Suppressor macrophage (primary cell): Measurements from ENCODE around the gene RPS27A.
"Not testable (repeated sequence)": the region's sequence is repeated elsewhere in the genome, so short reads cannot be mapped to it uniquely, and the experiment has no call there.

Experiments used
- DNase-seq, 4 experiments: peaks; one replicate each; pipeline ENCODE4 v3.0.0-alpha.2; 2020 to 2022
- total RNA-seq, 17 experiments: gene quantifications; one replicate each; lab custom pipeline; 2026; ENCODE audit warnings: mixed read lengths in 6 of 17, inconsistent platforms in 3 of 17; lab: John Stamatoyannopoulos, UW

The RPS27A gene
- total RNA-seq, result 154 to 312 (median 249) reads per million in 17 experiments

DNA sequence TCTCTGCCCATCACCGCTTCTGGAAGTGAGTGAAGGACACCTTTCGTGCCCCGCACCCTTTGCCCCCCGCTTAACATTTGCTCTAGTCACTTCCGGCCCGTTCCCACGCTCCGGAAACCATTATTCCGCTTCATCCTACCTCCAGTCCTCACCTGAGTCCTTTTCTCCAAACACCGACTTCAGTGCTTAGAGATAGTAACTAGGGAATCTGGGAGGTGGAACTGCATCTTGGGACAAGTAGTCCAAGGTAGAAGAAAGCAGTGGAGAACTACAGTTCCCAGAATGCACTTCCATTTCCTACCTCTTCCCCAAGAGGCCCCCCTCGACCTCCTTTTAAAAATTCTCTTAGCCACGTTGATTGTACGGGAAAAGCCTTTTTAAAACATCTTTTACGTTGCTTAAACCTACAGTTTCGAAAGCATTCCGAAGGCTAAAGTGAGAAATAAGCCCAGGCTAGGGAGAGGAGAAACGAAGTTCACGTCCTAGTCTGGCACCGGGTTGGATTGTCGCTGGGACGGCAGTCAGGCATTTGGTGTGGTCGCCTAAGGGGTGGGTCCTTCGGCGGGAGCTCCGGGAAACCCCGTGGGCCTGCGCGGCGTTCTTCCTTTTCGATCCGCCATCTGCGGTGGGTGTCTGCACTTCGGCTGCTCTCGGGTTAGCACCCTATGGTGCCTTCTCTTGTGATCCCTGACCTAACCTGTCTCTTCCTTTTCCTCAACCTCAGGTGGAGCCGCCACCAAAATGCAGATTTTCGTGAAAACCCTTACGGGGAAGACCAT lies at the start of gene RPS27A, which contains the start of gene CLHC1:
RPS27A (plus strand) TSS at position 605 of the 779 bp plus-strand sequence; CDS start at position 742, 137 bp downstream.
CLHC1 (minus strand) TSS at position 210 of the 779 bp plus-strand sequence. CDS start 9,882 bp downstream, outside the sequence.
- peak; percentile 93 to 95 (median 94) for DNase-seq

DNA sequence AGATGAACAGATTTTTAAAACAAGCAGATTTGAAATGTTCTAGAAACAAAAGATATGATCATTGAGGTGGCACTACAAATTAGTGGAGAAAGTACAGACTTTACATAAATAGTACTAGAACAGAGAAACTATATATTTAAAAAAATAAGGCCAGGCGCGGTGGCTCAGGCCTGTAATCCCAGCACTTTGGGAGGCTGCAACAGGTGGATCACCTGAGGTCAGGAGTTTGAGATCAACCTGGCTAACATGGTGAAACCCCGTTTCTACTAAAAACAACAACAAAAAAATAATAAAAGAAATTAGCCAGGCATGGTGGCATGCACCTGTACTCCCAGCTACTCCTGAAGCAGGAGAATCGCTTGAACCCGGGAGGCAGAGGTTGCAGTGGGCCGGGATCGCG lies 45.7 kb upstream of the RPS27A start:
- not testable (repeated sequence) for DNase-seq

DNA sequence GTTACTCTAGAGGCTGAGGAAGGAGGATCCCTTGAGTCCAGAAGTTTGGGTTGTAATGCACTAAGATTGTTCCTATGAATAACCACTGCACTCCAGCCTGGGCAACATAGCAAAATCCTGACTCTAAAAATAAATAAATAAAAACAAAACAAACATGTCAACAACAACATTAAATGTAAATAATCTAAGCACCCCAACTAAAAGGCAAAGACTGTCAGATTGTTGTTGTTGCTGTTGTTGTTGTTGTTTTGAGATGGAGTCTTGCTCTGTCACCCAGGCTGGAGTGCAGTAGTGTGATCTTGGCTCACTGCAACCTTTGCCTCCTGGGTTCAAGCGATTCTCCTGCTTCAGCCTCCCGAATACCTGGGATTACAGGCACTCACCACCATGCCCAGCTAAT lies 40.6 kb upstream of the RPS27A start:
- not testable (repeated sequence) for DNase-seq

DNA sequence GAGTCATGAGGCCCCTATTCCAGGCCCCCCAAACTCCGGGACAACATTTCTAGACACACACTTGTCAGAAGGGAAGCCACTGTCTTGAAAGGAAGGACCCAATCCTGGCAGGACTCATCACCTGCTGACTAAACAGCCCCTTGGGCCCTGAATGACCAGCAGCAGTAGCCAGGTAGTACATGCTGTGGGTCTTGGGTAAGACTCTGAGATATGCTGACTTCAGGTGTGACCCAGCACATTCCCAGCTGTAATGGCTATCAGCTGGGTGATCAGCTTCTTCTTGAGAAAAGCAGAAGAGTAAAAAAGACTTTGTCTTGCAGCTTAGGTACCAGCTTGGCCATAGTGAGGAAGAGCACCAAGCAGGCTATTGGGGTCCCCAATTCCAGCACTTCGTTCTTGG lies 36.0 kb upstream of the RPS27A start:
- DNase-seq, result no peak

DNA sequence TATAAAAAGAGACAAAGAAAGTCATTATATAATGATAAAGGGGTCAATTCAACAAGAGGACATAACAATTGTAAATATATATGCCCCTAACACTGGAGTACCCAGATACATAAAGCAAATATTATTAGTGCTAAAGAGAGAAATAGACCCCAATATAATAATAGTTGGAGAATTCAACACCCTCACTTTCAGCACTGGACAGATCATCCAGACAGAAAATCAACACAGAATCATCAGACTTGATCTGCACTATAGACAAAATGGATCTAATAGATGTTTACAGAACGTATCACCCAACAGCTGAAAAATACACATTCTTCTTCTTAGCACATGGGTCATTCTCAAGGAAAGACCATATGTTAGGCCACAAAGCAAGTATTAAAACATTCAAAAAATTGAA lies 32.1 kb upstream of the RPS27A start:
- DNase-seq, result no peak

DNA sequence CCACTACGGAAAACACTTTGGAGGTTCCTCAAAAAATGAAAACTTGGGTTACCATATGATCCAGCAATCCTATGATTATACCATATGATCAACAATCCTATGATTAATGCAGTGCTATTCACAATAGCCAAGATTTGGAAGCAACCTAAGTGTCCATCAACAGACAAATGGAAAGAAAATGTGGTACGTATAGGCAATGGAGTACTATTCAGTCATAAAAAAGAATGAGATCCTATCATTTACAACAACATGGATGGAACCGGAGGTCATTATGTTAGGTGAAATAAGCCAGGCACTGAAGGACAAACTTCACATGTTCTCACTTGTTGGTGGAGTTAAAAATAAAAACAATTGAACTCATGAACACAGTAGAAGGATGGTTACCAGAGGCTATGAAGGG lies 28.0 kb upstream of the RPS27A start:
- no peak for DNase-seq

DNA sequence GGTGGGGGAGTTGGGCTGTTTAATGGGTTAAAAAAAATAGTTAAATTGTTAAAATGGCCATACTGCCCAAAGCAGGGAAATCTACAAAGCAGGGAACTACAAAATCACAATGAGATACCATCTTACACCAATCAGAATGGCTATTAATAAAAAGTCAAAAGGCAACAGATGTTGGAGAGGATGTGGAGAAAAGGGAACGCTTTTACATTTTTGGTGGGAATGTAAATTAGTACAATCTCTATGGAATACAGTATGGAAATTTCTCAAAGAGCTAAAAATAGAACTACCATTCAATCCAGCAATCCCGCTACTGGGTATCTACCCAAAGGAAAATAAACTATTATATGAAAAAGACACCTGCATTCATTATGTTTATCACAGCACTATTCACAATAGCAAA lies 27.5 kb upstream of the RPS27A start:
- no peak for DNase-seq

DNA sequence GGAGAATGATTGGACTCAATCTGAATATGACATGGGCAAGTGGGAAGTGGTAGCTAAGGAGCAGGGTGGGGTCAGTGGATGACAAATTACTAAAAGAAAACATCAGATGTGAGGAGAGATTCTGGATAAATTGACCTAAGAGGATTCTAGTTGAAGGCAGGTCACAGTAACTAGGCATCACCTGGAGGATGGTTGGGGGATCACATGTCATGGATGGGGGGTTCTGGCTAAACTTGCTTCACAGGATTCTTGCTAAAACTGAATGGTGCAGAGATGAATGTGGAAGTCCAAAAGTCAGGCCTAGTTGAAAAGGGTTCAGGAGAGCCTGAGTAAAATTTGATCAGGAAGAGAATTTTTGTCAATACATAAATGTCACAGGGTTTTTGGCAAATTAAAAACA lies 18.7 kb upstream of the RPS27A start:
- DNase-seq, result no peak

DNA sequence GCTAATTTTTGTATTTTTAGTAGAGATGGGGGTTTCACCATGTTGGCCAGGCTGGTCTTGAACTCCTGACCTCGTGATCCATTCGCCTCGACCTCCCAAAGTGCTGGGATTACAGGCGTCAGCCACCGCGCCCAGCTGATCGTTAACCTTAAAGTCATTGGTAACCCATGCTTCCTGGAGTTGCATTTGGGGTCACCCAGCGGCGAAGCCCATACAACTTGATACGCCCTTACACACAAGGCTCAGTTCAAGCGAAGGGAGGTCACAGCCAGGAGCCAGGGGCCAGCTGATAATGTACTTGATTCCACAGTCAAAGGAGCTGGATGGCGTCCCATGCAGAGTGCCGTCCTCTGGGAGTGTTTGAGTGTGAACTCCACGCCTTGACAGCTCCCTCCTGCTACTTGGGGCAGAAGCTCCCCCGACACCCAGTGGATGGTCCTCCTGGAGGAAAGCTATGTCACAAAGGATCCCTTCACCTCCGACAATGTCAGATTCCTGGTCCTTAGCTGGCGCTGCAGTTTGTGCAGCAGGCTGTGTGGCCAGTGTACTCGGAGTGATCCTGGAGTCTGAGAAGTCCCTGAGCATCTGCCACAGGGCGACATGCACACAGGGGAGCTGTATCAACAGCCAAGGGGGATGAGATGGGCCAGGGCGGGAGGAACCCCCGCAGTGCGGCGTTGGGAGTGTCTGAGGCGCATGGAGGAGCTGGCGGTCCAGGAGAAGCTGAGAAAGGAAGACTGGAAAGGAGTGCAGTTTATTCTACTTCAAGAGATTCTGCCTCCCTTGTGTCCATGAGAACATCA lies 8.3 kb upstream of the RPS27A start:
- DNase-seq, result no peak

DNA sequence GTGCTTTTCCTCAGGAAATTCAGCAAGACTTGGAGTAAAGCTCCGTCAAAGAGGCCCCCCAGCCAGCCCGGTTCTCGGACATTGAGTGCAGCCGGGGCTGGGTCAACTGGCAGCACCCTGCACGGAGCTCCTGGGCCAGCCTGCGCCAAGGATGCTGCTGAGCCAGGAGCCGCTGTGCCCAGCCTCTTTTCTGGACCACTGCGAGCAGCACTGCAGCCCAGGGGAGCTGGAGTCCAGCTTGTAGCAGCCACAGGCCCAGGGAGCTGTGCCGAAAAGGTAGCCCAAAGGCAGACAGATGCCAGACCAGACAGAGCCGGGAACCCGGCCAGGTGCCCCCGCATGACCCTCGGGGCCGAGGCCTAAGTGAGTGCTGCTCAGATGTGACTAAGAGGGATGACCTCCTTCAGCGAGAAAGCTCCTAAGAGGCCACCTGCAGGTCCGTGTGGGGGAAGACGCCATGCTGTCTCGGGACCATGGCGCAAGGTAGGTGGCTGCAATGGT lies 7.7 kb upstream of the RPS27A start:
- no peak for DNase-seq

DNA sequence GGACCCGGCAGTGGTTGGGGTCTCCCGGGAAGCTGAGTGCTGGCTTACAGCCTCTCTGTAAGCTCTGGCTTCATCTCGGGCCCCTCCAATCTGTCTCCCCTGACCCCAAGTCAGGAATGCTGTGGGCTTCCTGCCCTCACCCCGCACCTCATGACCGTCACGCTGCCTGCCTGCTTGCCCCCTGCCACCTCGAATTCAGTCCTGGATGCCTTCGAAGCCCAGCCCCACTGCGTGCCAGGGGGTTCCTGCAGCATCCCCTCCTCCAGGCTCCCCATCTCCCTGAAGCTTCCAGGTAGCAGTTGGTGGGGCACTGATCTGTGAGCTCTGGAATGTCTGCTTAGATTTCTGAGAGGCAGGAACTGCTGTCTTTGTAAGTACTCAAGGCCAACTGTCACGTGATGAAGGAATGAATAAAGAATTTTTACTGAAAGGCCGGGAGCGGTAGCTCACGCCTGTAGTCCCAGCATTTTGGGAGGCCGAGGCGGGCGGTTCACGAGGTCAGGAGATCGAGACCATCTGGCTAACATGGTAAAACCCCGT lies 6.9 kb upstream of the RPS27A start:
- no peak for DNase-seq

DNA sequence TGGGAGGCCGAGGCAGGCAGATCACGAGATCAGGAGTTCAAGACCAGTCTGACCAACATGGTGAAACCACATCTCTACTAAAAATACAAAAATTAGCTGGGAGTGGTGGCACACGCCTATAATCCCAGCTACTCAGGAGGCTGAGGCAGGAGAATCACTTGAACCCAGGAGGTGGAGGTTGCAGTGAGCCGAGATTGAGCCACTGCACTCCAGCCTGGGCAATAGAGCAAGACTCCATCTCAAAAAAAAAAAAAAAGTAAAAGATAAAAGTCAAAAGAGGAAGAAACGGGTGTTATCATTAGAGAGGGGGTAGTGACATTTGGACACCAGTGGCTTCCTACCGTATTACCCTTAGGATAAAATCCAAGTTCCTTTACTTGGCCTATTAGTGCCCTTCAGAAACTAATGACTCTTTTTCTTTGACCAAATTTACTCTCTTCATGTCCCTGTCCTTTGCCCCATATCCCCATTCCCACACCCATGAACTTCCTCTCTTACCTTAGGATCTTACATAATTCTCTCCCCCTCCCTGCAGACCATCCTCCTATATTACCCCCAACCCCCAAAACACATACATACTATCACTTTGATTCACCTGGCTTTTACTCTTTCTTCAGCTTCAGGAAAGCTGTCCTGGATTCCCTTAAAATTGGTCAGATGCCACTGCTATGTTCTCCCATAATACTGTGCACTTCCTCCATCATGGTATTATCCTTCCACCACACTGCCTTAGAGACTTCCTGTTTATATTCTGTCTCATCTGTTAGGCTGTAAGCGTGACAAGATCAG lies 4.9 kb upstream of the RPS27A start:
- peak; percentile 55 to 85 (median 70) for DNase-seq

DNA sequence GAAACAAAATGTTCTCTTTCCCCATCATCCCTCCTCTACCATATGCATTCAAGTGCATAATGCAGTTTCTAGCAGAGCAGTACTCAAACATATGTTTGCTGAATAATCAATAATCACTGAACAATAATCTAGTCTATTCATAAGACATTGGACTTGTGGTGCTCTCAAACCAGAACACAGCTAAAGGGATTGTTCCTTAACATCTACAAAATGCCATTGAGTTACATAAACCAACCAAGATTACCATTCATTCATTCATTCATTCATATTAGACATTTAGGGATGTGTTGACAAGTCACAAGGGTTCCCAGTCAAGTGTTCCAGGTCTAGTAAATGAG lies 4.3 kb upstream of the RPS27A start:
- no peak for DNase-seq

DNA sequence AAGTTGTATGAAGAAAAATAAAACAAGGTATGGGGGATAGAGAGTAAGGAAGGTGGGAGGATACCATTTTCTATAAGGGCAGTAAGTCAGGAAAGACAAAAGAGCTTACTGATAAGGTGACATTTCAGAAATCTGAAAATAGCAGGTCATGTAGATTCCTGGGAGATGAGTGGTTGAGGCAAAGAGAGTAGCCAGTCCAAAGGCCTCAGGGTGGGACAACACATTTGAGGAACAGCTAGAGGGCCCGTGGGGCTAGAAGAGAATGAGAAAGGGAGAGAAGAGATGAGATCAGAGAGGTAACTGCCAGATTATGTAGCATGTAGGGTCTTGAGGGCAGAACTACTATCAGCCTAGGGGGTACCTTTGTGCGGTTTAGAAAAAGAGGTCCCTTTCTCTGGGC lies 3.3 kb upstream of the RPS27A start:
- no peak for DNase-seq

DNA sequence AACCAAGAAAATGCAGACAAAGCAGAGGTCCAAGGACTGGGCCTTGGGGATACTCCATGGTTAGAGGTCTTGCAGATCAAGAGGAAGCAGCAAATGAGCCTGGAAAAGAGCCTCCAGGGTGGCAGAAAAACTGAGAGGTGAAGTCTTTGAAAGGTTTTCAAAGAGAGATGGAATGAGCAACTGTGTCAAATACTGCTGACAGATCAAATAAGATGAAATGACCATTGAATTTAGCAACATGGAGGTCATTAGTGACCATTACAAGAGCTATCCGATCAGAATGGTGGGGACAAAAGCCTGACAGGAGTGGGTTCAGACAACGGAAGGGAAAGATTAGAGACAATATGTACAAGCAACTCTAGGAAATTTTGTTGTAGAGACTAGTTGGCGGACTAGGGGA lies 1.9 kb upstream of the RPS27A start:
- DNase-seq, result no peak

DNA sequence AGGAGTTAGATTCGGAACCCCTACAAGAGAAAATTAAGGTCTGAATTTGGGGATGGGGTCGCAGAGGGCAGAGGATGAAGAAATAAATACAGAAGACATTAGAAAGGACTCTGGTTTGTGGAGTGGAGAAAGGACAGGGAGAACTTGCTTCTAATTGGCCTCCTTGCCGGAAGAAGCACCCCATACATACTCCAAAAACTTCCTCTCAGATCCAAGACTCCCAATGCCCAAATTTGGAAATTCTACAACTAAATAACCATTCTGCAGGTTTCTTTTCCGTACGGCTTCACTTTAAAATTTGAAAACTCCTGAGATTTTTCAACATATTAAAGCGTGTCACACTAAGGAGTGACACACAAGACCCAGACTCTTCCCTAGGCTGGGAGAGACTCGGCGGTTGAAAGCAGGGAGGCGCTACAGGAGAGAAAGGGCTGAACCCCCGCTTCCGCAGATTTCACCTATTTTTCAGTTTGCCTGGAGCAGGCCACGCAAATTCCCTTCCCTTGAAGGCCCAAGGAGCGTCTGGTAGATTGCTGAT lies 873 bp upstream of the RPS27A start:
- DNase-seq, result peak; percentile 9 to 45 (median 32)

DNA sequence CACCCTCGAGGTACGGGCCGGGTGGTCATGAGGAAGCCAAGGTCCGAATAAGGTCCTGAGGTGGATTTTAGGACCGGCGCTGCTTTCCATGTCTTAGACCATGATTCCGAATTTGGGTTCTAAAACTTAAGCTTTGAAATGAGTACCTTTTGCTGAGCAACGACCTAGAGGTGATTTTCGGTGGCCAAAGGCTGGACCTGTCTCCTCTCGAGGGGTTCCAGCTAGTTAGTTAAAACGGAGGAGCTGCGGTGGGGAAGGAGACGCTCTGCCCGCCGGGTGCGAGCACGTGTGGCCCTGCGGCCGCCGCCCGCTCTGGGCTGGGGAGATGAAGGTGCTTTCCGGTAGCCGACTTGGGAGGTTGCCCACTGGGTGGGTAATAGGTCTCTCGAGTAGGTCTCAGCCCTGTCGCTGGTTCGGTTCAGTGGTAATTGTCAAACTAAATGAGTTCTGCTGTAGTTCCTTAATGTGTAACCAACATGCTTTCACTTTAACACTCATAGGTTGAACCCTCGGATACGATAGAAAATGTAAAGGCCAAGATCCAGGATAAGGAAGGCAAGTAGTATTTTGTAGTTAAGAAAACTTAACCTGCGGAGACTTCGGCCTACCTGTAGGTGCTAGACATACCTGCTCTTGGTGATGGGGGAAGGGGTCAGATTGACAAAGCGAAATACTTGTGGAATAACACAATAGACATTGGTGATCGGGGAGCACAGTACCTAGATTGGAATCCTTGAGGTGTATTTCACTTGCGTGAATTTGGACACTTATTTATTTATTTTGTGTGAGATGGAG lies 572 bp downstream of the RPS27A start:
- peak; percentile 13 to 55 (median 33) for DNase-seq

DNA sequence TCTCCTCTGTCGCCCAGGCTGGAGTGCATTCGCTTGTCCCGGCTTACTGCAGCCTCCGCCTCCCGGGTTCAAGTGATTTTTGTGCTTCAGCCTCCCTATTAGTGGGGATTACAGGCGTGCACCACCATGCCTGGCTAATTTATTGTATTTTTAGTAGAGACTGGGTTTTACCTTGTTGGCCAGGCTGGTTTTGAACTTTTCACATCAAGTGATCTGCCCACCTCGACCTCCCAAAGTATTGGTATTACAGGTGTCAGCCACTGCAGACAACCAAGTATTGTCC lies 1.1 kb downstream of the RPS27A start:
- DNase-seq, result no peak

DNA sequence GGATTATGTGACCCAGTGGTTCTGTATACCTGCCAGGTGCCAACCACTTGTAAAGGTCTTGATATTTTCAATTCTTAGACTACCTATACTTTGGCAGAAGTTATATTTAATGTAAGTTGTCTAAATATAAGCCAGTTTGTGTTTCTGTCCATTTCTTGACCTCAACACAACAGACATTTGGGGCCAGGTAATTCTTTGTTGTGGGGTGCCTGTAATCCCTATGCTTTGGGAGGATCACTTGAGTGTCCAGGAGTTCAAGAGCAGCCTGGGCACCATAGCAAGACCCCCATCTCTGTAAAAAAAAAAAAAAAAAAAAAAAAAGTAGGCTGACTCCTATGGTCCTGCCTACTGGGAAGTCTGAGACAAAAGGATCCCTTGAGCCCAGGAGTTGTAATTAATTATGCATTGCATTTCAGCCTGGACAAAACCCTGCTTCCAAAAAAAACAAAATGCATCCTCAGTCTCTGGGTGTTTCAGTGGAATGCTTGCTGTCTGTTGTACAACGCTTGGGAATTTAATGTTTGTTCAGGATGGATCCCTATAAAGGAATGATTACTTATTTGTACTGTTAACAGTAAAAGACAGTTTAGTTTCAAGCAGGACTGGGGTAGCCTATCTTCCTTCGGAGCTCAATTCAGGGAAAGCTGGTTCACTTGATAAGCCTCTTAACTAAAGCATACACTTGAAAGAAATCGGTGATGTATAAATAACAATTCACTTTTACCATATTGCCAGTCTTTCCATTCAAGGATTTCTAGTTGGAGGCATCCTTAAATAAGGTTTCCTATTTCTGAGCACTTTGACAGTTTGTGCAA lies 3.4 kb downstream of the RPS27A start:
- no peak for DNase-seq

DNA sequence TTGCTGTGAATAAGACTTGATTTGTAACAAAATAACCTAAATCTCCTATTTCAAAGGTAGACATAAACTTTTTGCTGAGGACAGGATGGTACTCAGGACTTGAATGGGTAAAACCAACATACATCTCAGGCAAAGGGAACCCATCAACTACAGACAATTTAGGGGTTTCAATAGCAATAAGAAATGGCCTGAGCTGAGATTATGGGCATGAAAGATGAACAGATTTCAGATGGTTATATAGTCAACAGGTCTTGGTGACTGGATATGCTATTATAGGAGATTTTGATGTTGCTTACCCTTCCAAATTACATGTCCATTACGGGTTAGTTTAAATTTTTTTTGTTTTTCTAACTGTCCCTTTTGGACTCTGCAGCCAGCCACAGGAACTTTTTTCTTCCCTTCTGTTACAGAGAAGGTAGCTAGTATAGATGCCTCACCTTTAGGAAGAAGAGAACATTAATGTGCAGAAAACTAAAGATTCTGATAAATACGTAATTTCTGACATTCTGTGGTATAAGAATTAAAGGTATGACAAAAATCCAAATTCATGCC lies 4.6 kb downstream of the RPS27A start:
- no peak for DNase-seq
